Activated T-helper 2 cell treated with anti-CD3 and anti-CD28 coated beads, Interferon-gamma antibody, Interleukin-2, Interleukin-4, amounts not matched to agents 10 μg/mL and 5 μg/mL and 100 μg/mL, durations not matched to agents 14 hours and 24 hours and 36 hours (primary cell): ENCODE measurements around the gene ROBO2. TPM values are rescaled to one million over a fixed set of nuclear protein-coding genes. Genes with fewer than 3 reads are reported as not detected.

ENCODE experiments used
- DNase-seq: peaks from one replicate; pipeline ENCODE4 v3.0.0; 2021; ENCODE audit warnings: low spot score
- H3K27ac Mint-ChIP-seq: one replicate; pipeline ENCODE4 v1.8.0; 2021; ENCODE audit warnings: mixed read lengths
- H3K27me3 Mint-ChIP-seq: one replicate; pipeline ENCODE4 v1.8.0; 2021; ENCODE audit warnings: low read depth, mixed read lengths
- H3K36me3 Mint-ChIP-seq: one replicate; pipeline ENCODE4 v1.8.0; 2021; ENCODE audit warnings: low read depth, mixed read lengths
- H3K4me1 Mint-ChIP-seq: one replicate; pipeline ENCODE4 v1.8.0; 2021; ENCODE audit warnings: low read depth, mixed read lengths
- H3K4me3 Mint-ChIP-seq: one replicate; pipeline ENCODE4 v1.8.0; 2021; ENCODE audit warnings: low read depth, mild to moderate bottlenecking, moderate library complexity, mixed read lengths
- H3K9me3 Mint-ChIP-seq: one replicate; pipeline ENCODE4 v1.8.0; 2021; ENCODE audit warnings: mixed read lengths
- intact Hi-C: fragments of 100-400 bp; cut with micrococcal nuclease; formaldehyde crosslinking; loops from one replicate; pipeline ENCODE4 v1.15.1; 2023
- total RNA-seq: library from RNA; stranded (reverse); gene quantifications from 2 replicates; pipeline ENCODE4 v1.2.3, GENCODE V29; 2022

ROBO2 gene
- total RNA-seq, 1 donor from 2014 or later: not detected

DNA sequence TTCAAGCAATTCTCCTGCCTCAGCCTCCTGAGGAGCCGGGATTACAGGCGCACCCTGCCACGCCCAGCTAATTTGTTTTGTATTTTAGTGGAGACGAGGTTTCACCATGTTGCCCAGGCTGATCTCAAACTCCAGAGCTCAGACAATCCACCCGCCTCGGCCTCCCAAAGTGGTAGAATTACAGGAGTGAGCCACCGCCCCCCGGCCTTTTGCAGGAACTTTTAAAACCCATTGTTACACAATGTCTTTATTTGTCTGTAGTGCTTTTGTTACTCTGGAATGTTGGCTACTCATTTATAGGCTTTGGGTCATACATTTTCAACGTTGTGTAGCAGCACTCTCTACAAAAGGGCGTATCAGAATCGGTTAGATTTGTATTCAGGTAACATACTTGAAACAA is 499.1 kb downstream of the ROBO2 start:
- no peaks in the 10 kb centered on the region for H3K4me1 Mint-ChIP-seq
- intact Hi-C loops: no loop called here
- peaks cover 34% of the 10 kb centered on the region for H3K9me3 Mint-ChIP-seq
- no peak for DNase-seq
- no peak overlapping the region for H3K27ac Mint-ChIP-seq
- H3K4me3 Mint-ChIP-seq: no peak overlapping the region
- H3K36me3 Mint-ChIP-seq: no peaks in the 10 kb centered on the region
- H3K27me3 Mint-ChIP-seq: no peaks in the 10 kb centered on the region

DNA sequence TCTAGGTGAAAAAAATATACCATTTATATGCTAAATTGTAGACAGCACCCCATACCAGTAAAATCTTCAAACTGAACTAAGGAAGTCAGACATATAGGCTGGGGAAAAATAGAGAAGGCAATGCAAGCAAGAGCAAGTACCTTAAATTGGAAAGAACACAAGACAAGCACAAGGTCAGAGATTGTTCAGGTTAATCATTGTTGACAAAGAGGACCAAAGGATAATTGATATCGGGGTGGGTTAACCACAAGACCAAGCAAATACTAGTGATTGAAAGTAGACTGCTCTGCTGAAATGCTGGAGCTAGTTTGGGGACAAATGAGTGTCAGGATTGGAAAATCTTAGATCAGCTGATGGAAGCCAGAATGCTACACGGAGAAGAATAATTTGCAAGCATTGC is 499.8 kb downstream of the ROBO2 start:
- DNase-seq: no peak
- Mint-ChIP-seq H3K4me1 (no peaks in the 10 kb centered on the region), H3K27ac (no peak overlapping the region), H3K4me3 (no peak overlapping the region), H3K36me3 (no peaks in the 10 kb centered on the region), H3K27me3 (no peaks in the 10 kb centered on the region), H3K9me3 (peaks cover 32% of the 10 kb centered on the region)
- intact Hi-C loops: no loop called here

DNA sequence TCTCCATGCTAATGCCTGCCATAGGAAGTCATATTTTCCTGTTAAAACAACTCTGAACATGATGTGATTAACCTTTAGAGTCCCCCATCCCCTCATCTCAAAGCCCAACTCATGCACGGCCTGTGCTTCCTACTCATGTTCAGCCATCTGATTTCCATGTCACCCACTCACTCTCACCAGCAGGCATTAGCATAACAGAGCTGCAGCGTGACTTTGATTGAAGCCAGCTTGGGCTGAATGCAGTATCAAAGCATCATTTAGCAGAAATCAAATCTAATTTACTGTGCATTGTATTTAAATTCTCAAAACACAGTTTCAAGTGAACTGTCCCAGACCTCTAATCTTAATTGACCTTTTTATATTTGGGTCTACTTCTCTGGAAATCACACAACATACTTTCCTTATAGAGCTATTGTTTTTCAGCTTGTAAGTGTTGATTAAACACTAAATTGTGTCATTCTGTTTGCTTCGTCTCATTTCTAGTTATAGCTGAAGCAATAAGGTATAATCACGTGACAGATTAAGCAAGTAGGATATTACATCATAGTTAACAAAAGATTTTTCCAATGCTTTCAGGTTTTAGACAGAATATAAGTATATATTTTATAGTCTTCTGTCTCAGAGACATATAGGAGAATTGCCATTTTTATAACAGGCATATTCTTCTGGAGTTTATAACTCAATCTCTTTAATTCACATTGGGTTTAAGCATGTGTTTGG is 501.5 kb downstream of the ROBO2 start:
- Mint-ChIP-seq H3K36me3 (no peaks in the 10 kb centered on the region), H3K4me1 (no peaks in the 10 kb centered on the region), H3K27ac (no peak overlapping the region), H3K27me3 (no peaks in the 10 kb centered on the region), H3K9me3 (peaks cover 36% of the 10 kb centered on the region), H3K4me3 (no peak overlapping the region)
- intact Hi-C loops: no loop called here
- no peak for DNase-seq

DNA sequence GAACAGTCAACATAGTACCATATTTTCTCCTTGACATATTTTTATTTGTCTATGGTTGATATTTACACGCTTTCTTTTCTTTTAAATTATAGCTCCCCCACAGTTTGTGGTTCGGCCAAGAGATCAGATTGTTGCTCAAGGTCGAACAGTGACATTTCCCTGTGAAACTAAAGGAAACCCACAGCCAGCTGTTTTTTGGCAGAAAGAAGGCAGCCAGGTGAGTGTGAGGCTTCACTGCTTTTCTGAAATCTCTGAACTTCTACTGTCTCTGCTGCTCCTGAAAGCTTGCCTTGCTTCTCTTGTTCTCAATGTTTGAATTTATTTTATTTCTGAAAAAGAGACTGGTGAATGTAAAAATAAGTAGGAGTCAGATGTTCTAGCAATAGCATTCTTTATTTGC is 506.3 kb downstream of the ROBO2 start:
- H3K36me3 Mint-ChIP-seq: no peaks in the 10 kb centered on the region
- peaks cover 28% of the 10 kb centered on the region for H3K9me3 Mint-ChIP-seq
- H3K27ac Mint-ChIP-seq: no peak overlapping the region
- no peak overlapping the region for H3K4me3 Mint-ChIP-seq
- intact Hi-C loops: no loop called here
- DNase-seq: no peak
- H3K27me3 Mint-ChIP-seq: no peaks in the 10 kb centered on the region
- no peaks in the 10 kb centered on the region for H3K4me1 Mint-ChIP-seq

DNA sequence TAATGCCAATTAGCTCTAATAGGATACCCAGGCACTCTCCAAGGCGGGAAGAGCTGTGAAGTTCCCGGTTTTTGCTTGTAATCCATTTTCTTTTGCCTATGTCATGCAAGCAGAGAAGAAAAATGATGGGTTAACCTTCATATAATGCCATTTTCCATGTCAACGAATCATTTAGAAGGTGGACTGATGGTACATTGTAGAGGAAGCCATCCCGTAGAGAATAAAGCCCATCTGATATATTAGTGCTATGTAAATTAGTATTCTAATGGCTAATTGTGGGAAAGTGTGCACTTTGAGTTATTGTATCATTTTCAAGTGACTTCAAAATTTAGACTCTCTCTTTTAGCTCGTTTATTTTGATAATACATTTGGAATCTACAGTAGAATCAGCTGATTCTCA is 509.1 kb downstream of the ROBO2 start:
- Mint-ChIP-seq H3K27me3 (no peaks in the 10 kb centered on the region), H3K4me1 (no peaks in the 10 kb centered on the region), H3K36me3 (no peaks in the 10 kb centered on the region), H3K9me3 (peaks cover 29% of the 10 kb centered on the region), H3K4me3 (no peak overlapping the region), H3K27ac (no peak overlapping the region)
- intact Hi-C loops: no loop called here
- DNase-seq: no peak

DNA sequence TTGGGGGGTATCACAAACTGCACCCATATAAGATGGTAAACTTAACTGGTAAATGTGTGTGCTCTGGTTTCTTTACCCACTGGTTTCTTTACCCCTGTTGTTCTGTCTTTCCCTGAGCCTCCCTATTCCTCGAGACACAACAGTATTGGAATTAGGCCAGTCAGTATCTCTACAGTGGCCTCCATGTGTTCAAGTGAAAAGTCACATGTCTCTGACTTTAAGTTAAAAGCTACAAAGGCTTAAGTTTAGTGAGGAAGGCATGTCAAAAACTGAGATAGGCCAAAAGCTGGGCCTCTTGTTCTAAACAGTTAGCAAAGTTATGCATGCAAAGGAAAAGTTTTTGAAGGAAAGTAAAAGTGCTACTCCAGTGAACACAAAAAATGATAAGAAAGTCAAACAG is 513.3 kb downstream of the ROBO2 start:
- Mint-ChIP-seq H3K4me3 (no peak overlapping the region), H3K36me3 (no peaks in the 10 kb centered on the region), H3K4me1 (no peaks in the 10 kb centered on the region), H3K27me3 (no peaks in the 10 kb centered on the region), H3K9me3 (peaks cover 29% of the 10 kb centered on the region), H3K27ac (no peak overlapping the region)
- no peak for DNase-seq
- intact Hi-C loops: no loop called here

DNA sequence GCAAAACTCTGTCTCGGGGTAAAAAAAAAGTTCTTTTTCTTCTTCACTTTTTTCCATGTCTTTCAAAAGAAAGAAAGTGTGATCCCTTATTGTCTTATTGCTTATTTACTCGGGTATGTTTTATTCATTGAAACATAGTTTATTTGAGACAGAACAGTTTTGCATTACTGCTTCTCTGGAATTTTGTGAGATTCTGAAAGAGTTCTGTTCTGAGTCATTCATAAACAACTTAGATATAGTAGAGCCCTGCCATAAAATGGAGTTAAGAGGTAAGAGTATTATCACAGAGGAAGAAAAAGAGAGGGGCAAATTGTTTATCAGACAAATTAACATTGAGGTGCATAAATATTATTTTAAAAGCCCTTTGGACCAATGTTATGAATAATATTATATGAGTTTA is 522.2 kb downstream of the ROBO2 start:
- DNase-seq: no peak
- intact Hi-C loops: no loop called here
- Mint-ChIP-seq H3K27me3 (no peaks in the 10 kb centered on the region), H3K4me1 (no peaks in the 10 kb centered on the region), H3K36me3 (no peaks in the 10 kb centered on the region), H3K27ac (no peak overlapping the region), H3K9me3 (peaks cover 36% of the 10 kb centered on the region), H3K4me3 (no peak overlapping the region)

DNA sequence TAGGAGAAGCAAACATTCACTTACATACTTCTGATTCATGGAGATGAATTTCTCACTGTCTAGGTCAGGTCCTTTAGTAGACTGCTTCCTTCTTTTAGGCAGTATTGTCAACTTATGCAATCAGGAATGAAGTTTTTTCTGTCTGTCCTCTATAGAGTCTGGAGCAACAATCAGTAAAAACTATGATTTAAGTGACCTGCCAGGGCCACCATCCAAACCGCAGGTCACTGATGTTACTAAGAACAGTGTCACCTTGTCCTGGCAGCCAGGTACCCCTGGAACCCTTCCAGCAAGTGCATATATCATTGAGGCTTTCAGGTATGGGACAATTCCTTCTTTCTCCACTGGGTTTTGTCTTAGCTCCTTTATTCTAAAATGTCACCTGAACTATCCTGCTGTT is 523.1 kb downstream of the ROBO2 start:
- Mint-ChIP-seq H3K27ac (no peak overlapping the region), H3K9me3 (peaks cover 40% of the 10 kb centered on the region), H3K4me1 (no peaks in the 10 kb centered on the region), H3K4me3 (no peak overlapping the region), H3K36me3 (no peaks in the 10 kb centered on the region), H3K27me3 (no peaks in the 10 kb centered on the region)
- DNase-seq: no peak
- intact Hi-C loops: no loop called here

DNA sequence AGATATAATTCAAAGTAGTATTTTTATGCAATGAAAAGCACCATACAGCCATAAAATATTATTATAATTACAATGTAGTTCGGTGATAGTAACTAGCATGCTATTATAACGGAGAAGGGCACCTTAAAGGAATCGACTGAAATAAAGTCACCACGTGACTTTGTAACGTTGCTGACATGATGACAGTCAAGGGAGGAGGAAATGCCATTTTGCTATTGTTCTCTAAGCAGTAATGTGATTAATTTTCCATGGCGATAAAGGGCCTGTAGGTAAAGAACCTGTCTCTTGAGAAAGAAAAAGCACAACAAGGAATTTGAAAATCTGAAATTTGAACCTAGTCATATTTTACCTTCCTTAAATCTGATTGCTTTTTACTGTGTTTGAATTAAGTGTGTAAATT is 526.2 kb downstream of the ROBO2 start:
- no peaks in the 10 kb centered on the region for H3K36me3 Mint-ChIP-seq

DNA sequence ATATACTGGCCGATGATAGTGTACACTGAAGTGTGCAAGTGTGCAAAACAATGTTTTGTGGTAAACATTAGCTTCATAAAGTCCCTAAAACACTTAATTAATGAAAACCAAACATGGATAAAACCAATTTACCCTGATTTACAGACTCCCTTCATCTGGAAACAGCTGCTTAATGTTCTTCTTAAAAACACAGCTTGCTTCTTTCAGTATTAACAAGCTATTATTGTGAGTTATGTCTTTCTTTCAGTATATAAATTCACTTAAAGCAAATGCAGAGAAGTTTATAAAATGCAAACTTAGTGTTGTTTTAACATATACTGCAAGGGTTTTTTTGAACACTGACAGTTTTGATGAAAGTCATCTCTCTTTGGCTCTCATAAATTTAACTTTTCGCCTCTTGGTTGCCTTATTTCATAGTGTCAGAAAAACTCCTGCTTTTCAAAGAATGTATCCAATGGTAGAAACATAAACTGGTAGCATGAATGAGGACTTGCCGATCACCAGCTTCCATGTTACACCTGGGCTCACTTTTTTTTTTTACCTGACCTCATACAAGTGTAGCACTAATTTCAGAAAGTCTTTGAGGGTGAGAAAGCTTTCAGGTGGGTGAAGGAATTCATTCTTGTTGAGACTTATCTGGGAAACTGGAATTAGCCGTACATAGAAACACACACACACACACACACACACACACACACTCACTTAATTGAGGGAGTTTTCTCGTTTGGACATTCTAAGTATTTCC is 532.2 kb downstream of the ROBO2 start:
- H3K4me1 Mint-ChIP-seq: no peaks in the 10 kb centered on the region

More for the DNA sequence above, 526.2 kb downstream of the ROBO2 start:
- Mint-ChIP-seq H3K27me3 (no peaks in the 10 kb centered on the region), H3K9me3 (peaks cover 44% of the 10 kb centered on the region), H3K4me1 (no peaks in the 10 kb centered on the region), H3K27ac (no peak overlapping the region), H3K4me3 (no peak overlapping the region)
- intact Hi-C loops: no loop called here
- DNase-seq: no peak

DNA sequence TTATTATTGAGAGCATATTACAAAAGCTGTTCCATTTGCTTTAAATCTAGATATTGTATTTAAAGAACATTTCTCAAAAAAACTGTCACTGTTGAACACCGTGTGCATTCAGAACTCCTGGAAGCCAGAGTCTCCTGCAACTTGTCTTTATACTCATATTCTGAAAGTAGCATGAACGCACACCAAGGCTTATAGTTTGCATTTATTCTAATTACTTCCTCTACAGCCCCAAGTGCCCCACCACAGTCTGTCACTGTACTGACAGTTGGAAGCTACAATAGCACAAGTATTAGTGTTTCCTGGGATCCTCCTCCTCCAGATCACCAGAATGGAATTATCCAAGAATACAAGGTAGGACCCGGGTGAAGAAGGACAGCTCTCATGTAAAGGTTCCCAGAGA is 537.4 kb downstream of the ROBO2 start:
- Mint-ChIP-seq H3K36me3 (no peaks in the 10 kb centered on the region), H3K4me1 (no peaks in the 10 kb centered on the region), H3K9me3 (peaks cover 18% of the 10 kb centered on the region), H3K27me3 (no peaks in the 10 kb centered on the region), H3K27ac (no peak overlapping the region), H3K4me3 (no peak overlapping the region)
- intact Hi-C loops: no loop called here
- no peak for DNase-seq

More for the DNA sequence above, 532.2 kb downstream of the ROBO2 start:
- DNase-seq: no peak
- Mint-ChIP-seq H3K36me3 (no peaks in the 10 kb centered on the region), H3K27ac (no peak overlapping the region), H3K9me3 (peaks cover 37% of the 10 kb centered on the region), H3K27me3 (no peaks in the 10 kb centered on the region), H3K4me3 (no peak overlapping the region)
- intact Hi-C loops: no loop called here

DNA sequence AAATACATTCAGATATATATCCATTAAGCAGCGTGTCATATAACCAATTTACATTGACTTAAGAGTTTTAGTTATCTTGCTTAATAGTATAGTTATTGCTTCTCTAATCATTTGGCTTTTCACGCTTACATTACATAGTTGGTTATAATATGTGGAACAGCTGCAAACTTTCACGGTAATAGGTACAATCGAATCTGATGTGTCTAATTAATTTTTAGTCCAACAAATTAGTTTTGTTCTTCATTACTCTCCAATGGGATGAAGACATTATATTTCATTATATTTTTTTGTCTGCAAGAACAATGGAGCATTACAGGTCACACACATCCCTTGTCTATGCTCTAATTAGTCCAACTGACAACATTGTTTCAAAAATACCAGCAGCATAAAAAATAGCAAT is 546.3 kb downstream of the ROBO2 start:
- Mint-ChIP-seq H3K4me3 (no peak overlapping the region), H3K27ac (no peak overlapping the region), H3K4me1 (no peaks in the 10 kb centered on the region), H3K27me3 (no peaks in the 10 kb centered on the region), H3K9me3 (peaks cover 29% of the 10 kb centered on the region), H3K36me3 (no peaks in the 10 kb centered on the region)
- intact Hi-C loops: no loop called here
- no peak for DNase-seq

DNA sequence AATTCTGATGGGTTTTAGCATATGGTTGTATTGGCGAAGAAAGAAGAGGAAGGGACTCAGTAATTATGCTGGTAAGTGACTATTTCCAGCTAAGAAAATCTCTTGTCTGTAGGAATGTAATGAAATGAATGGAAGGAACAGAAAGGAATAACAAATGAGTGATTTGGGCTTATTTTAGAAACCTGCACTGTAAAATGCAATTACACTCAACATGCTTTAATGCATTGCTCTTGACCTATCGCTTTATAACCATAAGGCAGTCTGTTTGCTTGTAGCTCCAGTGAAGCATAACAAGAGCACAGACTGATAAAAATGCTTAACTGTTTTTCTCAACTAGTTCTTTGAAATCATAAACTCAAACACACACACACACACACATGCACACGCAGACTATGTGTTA is 549.0 kb downstream of the ROBO2 start:
- H3K4me3 Mint-ChIP-seq: no peak overlapping the region
- H3K27me3 Mint-ChIP-seq: no peaks in the 10 kb centered on the region
- intact Hi-C loops: no loop called here
- DNase-seq: no peak
- no peak overlapping the region for H3K27ac Mint-ChIP-seq
- H3K4me1 Mint-ChIP-seq: no peaks in the 10 kb centered on the region
- no peaks in the 10 kb centered on the region for H3K36me3 Mint-ChIP-seq
- peaks cover 20% of the 10 kb centered on the region for H3K9me3 Mint-ChIP-seq
